IMR-90 (cell line): Measurements from ENCODE around the gene C2orf92. TPM values are rescaled to one million over a fixed set of nuclear protein-coding genes. Genes with fewer than 3 reads are reported as not detected.

ENCODE experiments used
- ATAC-seq: fragments of 200-7000 bp; cut with Tn5 transposase; 2 replicates; pipeline ENCODE4 v1.9.1; 2020; ENCODE audit warnings: low read depth, mild to moderate bottlenecking, moderate library complexity
- BruUV-seq: library from RNA; stranded (reverse); fragments of 400-500 nt; replicated peaks from 2 replicates; lab custom pipeline; 2021; lab: Mats Ljungman, UMichigan
- CTCF ChIA-PET: fragments of 300-600 bp; formaldehyde crosslinking; extraction: SDS; loops from one replicate; lab custom pipeline; 2021; ENCODE audit warnings: antibody characterized with exemption; lab: Yijun Ruan, JAX
- POLR2A ChIA-PET: fragments of 300-600 bp; sonication (Branson Sonifier 250); formaldehyde crosslinking; loops from one replicate; lab custom pipeline; 2022; ENCODE audit warnings: antibody characterized with exemption; ENCODE audit not compliant: unreplicated experiment; lab: Charles Lee
- DNase-seq: peaks from one replicate; pipeline ENCODE4 v3.0.0; 2013
- H2AFZ ChIP-seq: replicated peaks from 2 replicates; pipeline ENCODE3; 2013; ENCODE audit warnings: low read length, mild to moderate bottlenecking; ENCODE audit not compliant: poor library complexity
- H2AK5ac ChIP-seq: 2 replicates; pipeline ENCODE4 v1.6.1; 2013; ENCODE audit warnings: low read depth, low read length, inconsistent platforms
- H2AK9ac ChIP-seq: replicated peaks from 2 replicates; pipeline ENCODE3; 2013; ENCODE audit warnings: mild to moderate bottlenecking, low read depth, low read length, moderate library complexity; ENCODE audit not compliant: poor library complexity
- H2BK120ac ChIP-seq: 2 replicates; pipeline ENCODE4 v1.6.1; 2013; ENCODE audit warnings: low read depth, low read length, inconsistent platforms
- H2BK15ac ChIP-seq: 3 replicates; pipeline ENCODE4 v1.6.1; 2013; ENCODE audit warnings: low read depth, low read length, inconsistent platforms
- H2BK20ac ChIP-seq: 2 replicates; pipeline ENCODE4 v1.6.1; 2013; ENCODE audit warnings: low read depth, mild to moderate bottlenecking, inconsistent platforms, low read length, moderate library complexity
- H2BK5ac ChIP-seq: 2 replicates; pipeline ENCODE4 v1.6.1; 2013; ENCODE audit warnings: mild to moderate bottlenecking, low read depth, low read length, inconsistent platforms; ENCODE audit not compliant: poor library complexity, severe bottlenecking
- H3K14ac ChIP-seq: replicated peaks from 2 replicates; pipeline ENCODE4 v1.6.1; 2013; ENCODE audit warnings: low read depth, low read length, inconsistent platforms
- H3K18ac ChIP-seq: 2 replicates; pipeline ENCODE4 v1.6.1; 2013; ENCODE audit warnings: low read depth, low read length, control low read depth
- H3K23ac ChIP-seq: 2 replicates; pipeline ENCODE4 v1.6.1; 2013; ENCODE audit warnings: low read depth, low read length, inconsistent platforms
- H3K27ac ChIP-seq: 2 replicates; pipeline ENCODE4 v1.5.1; 2013; ENCODE audit warnings: mild to moderate bottlenecking, control low read depth, low read length; ENCODE audit not compliant: insufficient read depth
- H3K27me3 ChIP-seq: 2 replicates; pipeline ENCODE4 v1.6.1; 2013; ENCODE audit warnings: low read length; ENCODE audit not compliant: control insufficient read depth, insufficient read depth
- H3K36me3 ChIP-seq: 2 replicates; pipeline ENCODE4 v1.6.1; 2013; ENCODE audit warnings: low read length, mixed read lengths; ENCODE audit not compliant: control insufficient read depth, insufficient read depth
- H3K4ac ChIP-seq: 2 replicates; pipeline ENCODE4 v1.6.1; 2013; ENCODE audit warnings: low read depth, low read length, inconsistent platforms
- H3K4me1 ChIP-seq: 2 replicates; pipeline ENCODE4 v1.6.1; 2013; ENCODE audit warnings: low read length, mixed read lengths; ENCODE audit not compliant: control insufficient read depth, insufficient read depth
- H3K4me2 ChIP-seq: 2 replicates; pipeline ENCODE4 v1.6.1; 2013; ENCODE audit warnings: low read depth, mild to moderate bottlenecking, control low read depth, low read length, moderate library complexity
- H3K4me3 ChIP-seq: 2 replicates; pipeline ENCODE4 v1.5.1; 2013; ENCODE audit warnings: low read depth, mild to moderate bottlenecking, control low read depth, low read length, moderate library complexity; ENCODE audit not compliant: insufficient read depth
- H3K56ac ChIP-seq: 2 replicates; pipeline ENCODE4 v1.6.1; 2013; ENCODE audit warnings: low read length, inconsistent platforms; ENCODE audit not compliant: insufficient read depth; ENCODE audit errors: extremely low read depth
- H3K79me1 ChIP-seq, 2 experiments: 2 replicates each; pipeline ENCODE4 v1.6.1; 2013; ENCODE audit warnings: low read length in 2 of 2, inconsistent platforms in 1 of 2, low read depth in 1 of 2
- H3K9ac ChIP-seq: 2 replicates; pipeline ENCODE4 v1.6.1; 2013; ENCODE audit warnings: low read depth, low read length, control low read depth
- H3K9me1 ChIP-seq: 2 replicates; pipeline ENCODE4 v1.6.1; 2013; ENCODE audit warnings: low read length, inconsistent platforms; ENCODE audit not compliant: insufficient read depth
- H3K9me3 ChIP-seq: 2 replicates; pipeline ENCODE4 v1.6.1; 2013; ENCODE audit warnings: low read length; ENCODE audit not compliant: control insufficient read depth, insufficient read depth
- H4K20me1 ChIP-seq: 2 replicates; pipeline ENCODE4 v1.6.1; 2013; ENCODE audit warnings: low read length, inconsistent platforms; ENCODE audit not compliant: insufficient read depth
- H4K5ac ChIP-seq: 2 replicates; pipeline ENCODE4 v1.6.1; 2013; ENCODE audit warnings: mild to moderate bottlenecking, low read depth, low read length, control low read depth
- H4K8ac ChIP-seq, 2 experiments: 2 replicates each; pipeline ENCODE4 v1.6.1; 2013; ENCODE audit warnings: low read depth in 2 of 2, low read length in 2 of 2, control low read depth in 1 of 2, inconsistent platforms in 1 of 2
- H4K91ac ChIP-seq: 2 replicates; pipeline ENCODE4 v1.6.1; 2013; ENCODE audit warnings: low read depth, low read length, inconsistent platforms; ENCODE audit not compliant: insufficient read depth
- CEBPB ChIP-seq: IDR thresholded peaks from 2 replicates; pipeline ENCODE4 v1.6.1; 2012; ENCODE audit warnings: low read depth, low read length, improper control_type of control experiment
- CHD1 ChIP-seq: IDR thresholded peaks from 2 replicates; pipeline ENCODE4 v1.6.1; 2012; ENCODE audit warnings: low read depth, low read length, improper control_type of control experiment
- FOS ChIP-seq: fragments of 150-350 bp; IDR thresholded peaks from 2 replicates; pipeline ENCODE4 v1.6.1; 2016; ENCODE audit warnings: low read depth, low read length
- NFE2L2 ChIP-seq: fragments of 150-350 bp; IDR thresholded peaks from 2 replicates; pipeline ENCODE4 v1.6.1; 2016; ENCODE audit warnings: low read depth, mild to moderate bottlenecking, low read length
- RAD21 ChIP-seq: IDR thresholded peaks from 2 replicates; pipeline ENCODE4 v1.6.1; 2012; ENCODE audit warnings: low read length, improper control_type of control experiment
- RCOR1 ChIP-seq: IDR thresholded peaks from 2 replicates; pipeline ENCODE4 v1.6.1; 2012; ENCODE audit warnings: mild to moderate bottlenecking, low read length, improper control_type of control experiment; ENCODE audit not compliant: insufficient replicate concordance
- WGBS, 2 experiments: methylation state at CpG; one replicate each; pipeline versions ENCODE4 v1.1.5 to v1.1.7; 2013; ENCODE audit warnings: missing lambda C conversion rate in 2 of 2; ENCODE audit not compliant: insufficient read length in 1 of 2; ENCODE audit errors: extremely low coverage in 2 of 2; 5-methylcytosine and 5-hydroxymethylcytosine counted together
- dilution Hi-C: fragments of 300-500 bp; cut with HindIII; formaldehyde crosslinking; loops from one replicate; pipeline ENCODE4 v1.14.3; 2018; ENCODE audit warnings: low sequenced_read_pairs; ENCODE audit not compliant: unreplicated experiment
- in situ Hi-C: fragments of 300-500 bp; cut with MboI; formaldehyde crosslinking; loops from 3 replicates; pipeline ENCODE4 v1.14.3; 2019; ENCODE audit warnings: low sequenced_read_pairs, inconsistent platforms, mixed read lengths
- intact Hi-C: fragments of 100-400 bp; cut with micrococcal nuclease; formaldehyde crosslinking; loops from 2 replicates; pipeline ENCODE4 v1.10.0; 2022
- polyA plus RNA-seq, 3 experiments: library from polyadenylated mRNA; depleted of rRNA; stranded (reverse); fragments of >200 nt; gene quantifications; 2 replicates each; pipeline ENCODE4 v1.2.3, GENCODE V29; 2012; ENCODE audit warnings: low replicate concordance in 1 of 3
- total RNA-seq: library from RNA; depleted of rRNA; stranded (reverse); fragments of >200 nt; gene quantifications from 2 replicates; pipeline ENCODE4 v1.2.3, GENCODE V29; 2012
- TF ChIP-seq, protein P1 (sequence below): conservative IDR thresholded peaks from 2 replicates; pipeline ENCODE4 v1.5.1; 2012; ENCODE audit warnings: mild to moderate bottlenecking, low read depth, low read length, improper control_type of control experiment
- TF ChIP-seq, protein P2 (sequence below): fragments of 150-350 bp; IDR thresholded peaks from 2 replicates; pipeline ENCODE4 v1.6.1; 2016; ENCODE audit warnings: low read depth, mild to moderate bottlenecking, low read length, moderate library complexity, borderline replicate concordance

C2orf92 gene
- total and polyA plus RNA-seq, 2 of the 4 experiments (the other 2 are of a cell fraction), result 0.90 to 2.5 TPM

DNA sequence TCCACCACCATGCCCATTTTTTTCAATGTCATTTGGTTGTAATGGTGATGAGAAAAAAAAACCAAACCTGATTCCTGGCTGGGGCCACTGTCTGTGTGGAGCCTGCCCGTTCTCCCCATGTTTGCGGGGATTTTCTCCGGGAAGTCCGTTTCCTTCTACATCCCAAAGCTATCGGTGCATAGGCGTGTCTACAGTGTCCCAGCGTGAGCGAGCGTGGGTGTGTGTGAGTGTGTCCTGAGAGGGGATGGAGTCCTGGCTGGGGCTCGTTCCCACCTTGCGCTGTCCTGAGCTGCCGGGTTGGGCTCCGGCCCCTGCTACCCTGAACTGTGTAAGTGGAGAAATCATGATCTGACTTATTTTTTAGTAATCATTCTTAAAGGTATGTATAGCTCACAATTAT lies 36.6 kb downstream of the C2orf92 start:
- Histone ChIP-seq H3K27me3 (peaks cover 10% of the 10 kb centered on the region), H3K18ac (no peak overlapping the region), H2BK5ac (no peak overlapping the region), H2AFZ (no peak overlapping the region), H3K36me3 (no peaks in the 10 kb centered on the region), H3K27ac (no peak overlapping the region), H3K4ac (no peak overlapping the region), H4K91ac (no peak overlapping the region), H3K56ac (no peak overlapping the region), H3K9me1 (no peaks in the 10 kb centered on the region), H4K20me1 (no peaks in the 10 kb centered on the region), H2AK9ac (no peak overlapping the region), H3K4me3 (no peak overlapping the region), H3K4me2 (no peak overlapping the region), H4K5ac (no peak overlapping the region), H2BK120ac (no peak overlapping the region), H3K4me1 (no peaks in the 10 kb centered on the region), H3K9ac (no peak overlapping the region), H3K79me1 (no peaks in the 10 kb centered on the region), H2BK20ac (no peak overlapping the region), H2BK15ac (no peak overlapping the region), H3K9me3 (no peaks in the 10 kb centered on the region), H4K8ac (no peak overlapping the region), H3K23ac (no peak overlapping the region), H2AK5ac (no peak overlapping the region), H3K14ac (no peak overlapping the region)
- intact Hi-C loops, result loop anchor here (10.0 kb wide), 2 partner anchors 59 to 1129 kb away; no protein-coding TSS in a partner anchor
- TF ChIP-seq, protein P1, sequence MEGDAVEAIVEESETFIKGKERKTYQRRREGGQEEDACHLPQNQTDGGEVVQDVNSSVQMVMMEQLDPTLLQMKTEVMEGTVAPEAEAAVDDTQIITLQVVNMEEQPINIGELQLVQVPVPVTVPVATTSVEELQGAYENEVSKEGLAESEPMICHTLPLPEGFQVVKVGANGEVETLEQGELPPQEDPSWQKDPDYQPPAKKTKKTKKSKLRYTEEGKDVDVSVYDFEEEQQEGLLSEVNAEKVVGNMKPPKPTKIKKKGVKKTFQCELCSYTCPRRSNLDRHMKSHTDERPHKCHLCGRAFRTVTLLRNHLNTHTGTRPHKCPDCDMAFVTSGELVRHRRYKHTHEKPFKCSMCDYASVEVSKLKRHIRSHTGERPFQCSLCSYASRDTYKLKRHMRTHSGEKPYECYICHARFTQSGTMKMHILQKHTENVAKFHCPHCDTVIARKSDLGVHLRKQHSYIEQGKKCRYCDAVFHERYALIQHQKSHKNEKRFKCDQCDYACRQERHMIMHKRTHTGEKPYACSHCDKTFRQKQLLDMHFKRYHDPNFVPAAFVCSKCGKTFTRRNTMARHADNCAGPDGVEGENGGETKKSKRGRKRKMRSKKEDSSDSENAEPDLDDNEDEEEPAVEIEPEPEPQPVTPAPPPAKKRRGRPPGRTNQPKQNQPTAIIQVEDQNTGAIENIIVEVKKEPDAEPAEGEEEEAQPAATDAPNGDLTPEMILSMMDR, result no peak
- TF ChIP-seq, protein P2, sequence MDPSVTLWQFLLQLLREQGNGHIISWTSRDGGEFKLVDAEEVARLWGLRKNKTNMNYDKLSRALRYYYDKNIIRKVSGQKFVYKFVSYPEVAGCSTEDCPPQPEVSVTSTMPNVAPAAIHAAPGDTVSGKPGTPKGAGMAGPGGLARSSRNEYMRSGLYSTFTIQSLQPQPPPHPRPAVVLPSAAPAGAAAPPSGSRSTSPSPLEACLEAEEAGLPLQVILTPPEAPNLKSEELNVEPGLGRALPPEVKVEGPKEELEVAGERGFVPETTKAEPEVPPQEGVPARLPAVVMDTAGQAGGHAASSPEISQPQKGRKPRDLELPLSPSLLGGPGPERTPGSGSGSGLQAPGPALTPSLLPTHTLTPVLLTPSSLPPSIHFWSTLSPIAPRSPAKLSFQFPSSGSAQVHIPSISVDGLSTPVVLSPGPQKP, result no peak
- no peak for TF ChIP-seq CHD1
- no peak for TF ChIP-seq NFE2L2
- TF ChIP-seq RAD21, result no peak
- TF ChIP-seq RCOR1, result no peak
- no peak for TF ChIP-seq CEBPB
- no peak for TF ChIP-seq FOS
- BruUV-seq, result no TSS peak
- WGBS, 2 experiments, result no CpG with 5 or more reads among the region's 13 CpGs
- dilution Hi-C loops, result no loop called here
- in situ Hi-C loops, result loop anchor here (10.0 kb wide), 1 partner anchor 679 kb away; no protein-coding TSS in a partner anchor
- CTCF ChIA-PET, result interaction anchor here (1.0 to 1.1 kb wide), 2 partner anchors 8 to 116 kb away, joined by 3 read pairs; no protein-coding TSS in a partner anchor
- no peak for DNase-seq
- no peak for ATAC-seq
- POLR2A ChIA-PET, result no interaction called here
